HG03280 (cell line): ENCODE measurements around the gene TM6SF1.
"Not testable (repeated sequence)": the region's sequence is repeated elsewhere in the genome, so short reads cannot be mapped to it uniquely, and the experiment has no call there.

Experiments
- ATAC-seq: cut with Tn5 transposase; IDR thresholded peaks from one replicate; pipeline ENCODE4 v1.9.1; 2021; ENCODE audit warnings: mild to moderate bottlenecking, moderate library complexity; ENCODE audit not compliant: unreplicated experiment

The TM6SF1 gene

GRCh38 chr15:83115410-83115809 lies 8.0 kb downstream of the TM6SF1 start:
- ATAC-seq, result no peak

GRCh38 chr15:83115831-83116565 lies 8.6 kb downstream of the TM6SF1 start:
- ATAC-seq, result peak; percentile 60

GRCh38 chr15:83118291-83118827 lies 10.9 kb downstream of the TM6SF1 start:
- ATAC-seq, result no peak

GRCh38 chr15:83118968-83119367 lies 11.5 kb downstream of the TM6SF1 start:
- ATAC-seq, result no peak

- ATAC-seq, result no peak
Observed at GRCh38 chr15:83119968-83120581, 12.6 kb downstream of the TM6SF1 start.

GRCh38 chr15:83123529-83123928 lies 16.1 kb downstream of the TM6SF1 start:
- no peak for ATAC-seq

GRCh38 chr15:83127547-83128150 lies 20.2 kb downstream of the TM6SF1 start:
- no peak for ATAC-seq

- no peak for ATAC-seq
Observed at GRCh38 chr15:83129791-83130190, 22.3 kb downstream of the TM6SF1 start.

GRCh38 chr15:83132861-83133523 lies 25.5 kb downstream of the TM6SF1 start:
- no peak for ATAC-seq

- ATAC-seq, result not testable (repeated sequence)
Observed at GRCh38 chr15:83142151-83142550, 34.7 kb downstream of the TM6SF1 start.

- ATAC-seq, result no peak
Observed at GRCh38 chr15:83144771-83145170, 37.3 kb downstream of the TM6SF1 start.

- no peak for ATAC-seq
Observed at GRCh38 chr15:83153288-83153687, 45.8 kb downstream of the TM6SF1 start.

- no peak for ATAC-seq
Observed at GRCh38 chr15:83155942-83156341, 48.5 kb downstream of the TM6SF1 start.

GRCh38 chr15:83158393-83158792 lies 50.9 kb downstream of the TM6SF1 start:
- no peak for ATAC-seq

GRCh38 chr15:83160741-83161140 lies 53.3 kb downstream of the TM6SF1 start:
- ATAC-seq, result no peak

- no peak for ATAC-seq
Observed at GRCh38 chr15:83163032-83163431, 55.6 kb downstream of the TM6SF1 start.

- no peak for ATAC-seq
Observed at GRCh38 chr15:83164111-83164770, 56.8 kb downstream of the TM6SF1 start.

- ATAC-seq, result no peak
Observed at GRCh38 chr15:83164771-83165404, 57.4 kb downstream of the TM6SF1 start.

- ATAC-seq, result no peak
Observed at GRCh38 chr15:83166218-83166617, 58.8 kb downstream of the TM6SF1 start.

GRCh38 chr15:83166830-83167229 lies 59.4 kb downstream of the TM6SF1 start:
- ATAC-seq, result no peak
